ENCODE data around the gene SPATA31E1.
"Not testable (repeated sequence)": the region's sequence is repeated elsewhere in the genome, so short reads cannot be mapped to it uniquely, and the experiment has no call there.

The SPATA31E1 gene

DNA sequence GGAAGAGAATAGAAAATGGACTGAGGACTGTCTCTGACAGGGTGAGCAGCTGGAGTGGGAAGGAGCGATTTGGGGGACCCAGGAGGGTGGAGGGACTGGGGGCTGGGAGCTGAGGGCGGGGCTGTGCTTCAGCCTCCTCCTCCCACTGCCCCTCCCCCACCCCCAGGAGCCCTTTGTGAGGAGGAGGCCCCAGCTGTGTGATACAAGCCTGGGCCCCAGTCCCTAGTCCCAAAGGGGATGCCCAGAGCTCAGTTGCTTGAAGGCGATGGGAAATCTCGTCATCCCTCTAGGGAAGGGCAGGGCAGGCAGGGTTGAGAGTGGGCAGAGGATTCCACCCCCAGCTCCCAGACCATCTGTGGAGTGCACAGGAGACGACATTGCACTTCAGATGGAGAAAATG, at the start of gene SPATA31E1:
Gene SPATA31E1, plus strand, starts transcription at position 251 of the 400 bp plus-strand sequence. Its CDS starts 15 bp downstream, at position 266.
- FAIRE-seq (no peak), DNase-seq (ENCODE audit: low spot score) (no peak)

- FAIRE-seq, result no peak
These were observed 48.3 kb upstream of the SPATA31E1 start for GRCh38 chr9:87834357-87834756.

DNA sequence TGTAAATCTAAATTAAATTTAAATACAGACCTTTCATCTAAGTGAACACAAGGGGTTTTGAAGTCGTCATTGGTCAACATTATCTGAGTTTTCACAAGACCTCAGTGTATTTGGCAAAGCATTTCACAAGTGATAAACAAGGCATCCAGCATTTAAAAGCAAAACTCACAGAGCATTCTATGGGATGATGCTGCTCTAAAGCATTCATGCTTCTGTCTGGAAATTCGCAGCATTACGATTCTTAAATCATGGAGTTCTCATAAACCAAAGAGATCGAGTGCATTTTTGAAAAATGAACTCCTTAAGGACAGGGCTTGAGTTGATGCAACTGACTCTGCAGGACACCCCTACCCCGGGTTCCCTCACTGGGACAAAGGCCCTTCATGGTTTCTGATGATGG, 46.1 kb upstream of the SPATA31E1 start:
- no peak for FAIRE-seq
- no peak for DNase-seq (ENCODE audit: low spot score)

More at GRCh38 chr9:87834357-87834756, 48.3 kb upstream of the SPATA31E1 start:
- DNase-seq (ENCODE audit: low spot score), result no peak

- FAIRE-seq (no peak), DNase-seq (ENCODE audit: low spot score) (no peak)
These were observed 45.5 kb upstream of the SPATA31E1 start for GRCh38 chr9:87836951-87837705.

- DNase-seq (ENCODE audit: low spot score) (no peak), FAIRE-seq (no peak)
These were observed 42.5 kb upstream of the SPATA31E1 start for GRCh38 chr9:87840134-87840533.

DNA sequence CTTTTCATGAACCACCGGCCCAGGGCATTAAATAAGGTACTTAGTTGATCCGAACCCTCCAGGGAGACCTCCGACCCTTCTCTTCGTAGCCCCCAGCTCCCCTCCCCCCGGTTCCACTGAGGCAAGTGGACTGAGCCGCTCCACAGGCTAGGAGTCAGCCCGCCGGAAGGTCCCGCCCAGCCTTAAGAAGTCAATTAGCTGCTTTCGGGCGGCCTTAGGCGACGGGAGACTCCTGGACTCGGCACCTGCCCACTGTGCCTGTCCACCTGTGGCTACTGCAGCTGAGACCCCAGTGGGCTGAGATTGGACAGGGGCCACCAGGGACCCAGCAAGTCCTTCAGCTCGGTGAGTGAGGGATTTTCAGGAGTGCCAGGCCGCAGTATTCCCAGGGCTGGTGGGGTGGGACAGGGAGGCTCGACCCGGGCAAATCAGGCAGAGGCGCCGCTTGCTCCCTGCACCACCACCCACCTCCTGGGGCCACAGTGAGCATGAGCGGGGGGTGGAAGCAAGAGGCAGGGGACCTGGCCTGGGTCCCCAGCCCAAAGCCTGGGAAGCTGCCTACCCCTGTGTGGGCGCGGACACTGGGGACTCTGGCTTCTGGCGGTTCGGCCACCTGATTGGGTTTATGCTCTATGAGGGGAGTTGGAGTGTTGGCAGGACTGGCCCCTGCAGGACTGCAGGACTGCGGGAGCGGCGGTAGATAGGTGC, 39.6 kb upstream of the SPATA31E1 start:
- FAIRE-seq (no peak), DNase-seq (ENCODE audit: low spot score) (no peak)

- DNase-seq (ENCODE audit: low spot score), result no peak
- no peak for FAIRE-seq
These were observed 38.2 kb upstream of the SPATA31E1 start for GRCh38 chr9:87844506-87844905.

DNA sequence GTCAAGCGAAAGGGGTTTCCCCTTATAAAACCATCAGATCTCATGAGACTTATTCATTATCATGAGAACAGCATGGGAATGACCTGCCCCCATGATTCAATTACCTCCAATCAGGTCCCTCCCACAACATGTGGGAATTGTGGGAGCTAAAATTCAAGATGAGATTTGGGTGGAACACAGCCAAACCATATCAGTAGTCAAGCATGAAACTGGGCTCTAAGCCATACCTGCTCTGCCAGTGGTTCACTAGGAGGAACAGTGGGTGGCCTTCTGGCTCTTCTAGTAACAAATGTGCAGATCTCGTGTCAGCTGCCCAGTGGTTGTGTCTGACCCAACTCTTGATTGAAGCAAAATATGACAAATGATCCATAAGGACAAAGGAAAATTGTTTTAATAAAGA, 34.9 kb upstream of the SPATA31E1 start:
- DNase-seq (ENCODE audit: low spot score) (peak; percentile 34), FAIRE-seq (peak; percentile 99)

DNA sequence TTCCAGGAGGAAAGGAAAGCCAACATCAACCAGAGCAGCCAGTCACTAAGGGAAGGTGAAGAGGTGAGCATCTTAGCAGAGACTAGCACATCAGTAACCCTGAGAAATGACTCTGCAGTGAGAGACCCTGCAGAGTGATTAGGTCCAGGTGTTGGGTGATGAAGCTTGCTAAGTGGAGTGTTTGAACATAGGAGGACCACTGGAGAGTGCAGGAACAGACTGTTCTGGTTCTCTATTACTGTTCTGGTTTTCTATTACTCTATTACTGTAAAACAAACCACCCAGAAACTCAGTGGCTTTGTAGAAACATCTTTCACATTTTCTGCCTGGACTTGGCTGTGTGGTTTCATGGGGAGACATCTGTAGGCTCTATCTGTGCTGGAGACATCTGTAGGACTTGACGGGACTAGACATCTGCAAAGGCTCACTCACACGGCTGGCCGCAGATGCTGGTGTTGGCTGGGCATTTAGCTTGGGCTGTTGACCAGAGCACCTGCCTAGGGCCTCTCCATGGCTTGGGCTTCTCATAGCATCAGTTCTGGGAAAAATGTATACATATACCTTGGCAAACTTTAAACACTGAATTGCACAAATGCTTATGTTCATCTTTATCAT, 33.4 kb upstream of the SPATA31E1 start:
- DNase-seq (ENCODE audit: low spot score) (no peak), FAIRE-seq (no peak)

GRCh38 chr9:87850391-87850790, 32.3 kb upstream of the SPATA31E1 start:
- DNase-seq (ENCODE audit: low spot score), result no peak
- no peak for FAIRE-seq

DNA sequence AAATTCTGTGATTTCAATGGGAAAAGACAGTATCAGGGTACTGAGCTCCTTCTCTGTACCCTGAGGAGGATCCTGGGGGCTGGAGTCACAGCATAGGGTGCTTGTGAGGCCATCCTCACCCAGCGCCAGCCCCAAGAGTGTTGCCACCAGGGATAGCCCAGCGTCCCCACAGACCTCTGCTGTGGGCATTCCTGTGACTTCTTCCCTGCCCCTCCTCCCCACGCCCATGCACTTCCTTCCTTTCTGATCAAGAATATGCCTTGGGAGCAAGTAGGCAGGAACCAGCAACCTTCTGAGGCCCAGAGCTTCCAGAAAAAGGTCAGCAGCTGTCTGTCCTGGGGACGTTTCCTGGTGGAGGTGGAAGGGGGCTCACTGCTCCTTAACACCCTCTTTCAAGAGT, 31.5 kb upstream of the SPATA31E1 start:
- FAIRE-seq; DNase-seq (ENCODE audit: low spot score): not testable (repeated sequence)

GRCh38 chr9:87853302-87853701, 29.4 kb upstream of the SPATA31E1 start:
- DNase-seq (ENCODE audit: low spot score), result no peak
- FAIRE-seq, result no peak

DNA sequence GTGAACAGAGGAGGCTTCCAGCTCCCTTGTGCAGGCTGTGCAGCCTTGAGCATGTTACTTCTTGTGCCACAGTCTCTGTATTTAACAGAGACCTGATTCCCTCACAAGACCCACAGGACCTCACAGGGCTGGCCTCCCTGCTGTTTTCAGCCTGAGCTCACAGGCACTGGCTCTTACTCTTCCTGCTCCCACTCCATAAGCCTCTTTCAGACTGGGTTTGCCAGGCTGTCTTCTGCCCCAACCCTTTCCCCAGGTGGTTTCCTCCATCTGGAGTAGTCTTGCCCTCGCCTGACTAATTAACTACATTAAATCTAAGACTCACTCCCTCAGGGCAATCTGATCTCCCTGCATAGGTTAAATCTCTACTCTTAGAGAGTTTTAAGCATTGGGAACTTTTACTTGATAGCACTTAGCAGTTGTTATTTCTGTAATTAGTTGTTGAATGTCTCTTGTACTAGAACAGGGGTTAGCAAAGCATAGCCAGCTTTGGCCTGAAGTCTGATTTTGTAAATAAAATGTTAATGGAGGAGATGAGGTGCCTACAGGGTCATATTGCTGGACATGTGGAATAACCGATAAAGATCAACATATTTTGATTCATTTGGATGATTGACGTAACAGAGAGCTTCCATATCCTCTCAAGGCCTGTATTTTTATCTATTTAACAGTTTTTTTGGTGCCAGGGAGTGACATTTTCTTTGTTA, 28.6 kb upstream of the SPATA31E1 start:
- FAIRE-seq (no peak), DNase-seq (ENCODE audit: low spot score) (no peak)

DNA sequence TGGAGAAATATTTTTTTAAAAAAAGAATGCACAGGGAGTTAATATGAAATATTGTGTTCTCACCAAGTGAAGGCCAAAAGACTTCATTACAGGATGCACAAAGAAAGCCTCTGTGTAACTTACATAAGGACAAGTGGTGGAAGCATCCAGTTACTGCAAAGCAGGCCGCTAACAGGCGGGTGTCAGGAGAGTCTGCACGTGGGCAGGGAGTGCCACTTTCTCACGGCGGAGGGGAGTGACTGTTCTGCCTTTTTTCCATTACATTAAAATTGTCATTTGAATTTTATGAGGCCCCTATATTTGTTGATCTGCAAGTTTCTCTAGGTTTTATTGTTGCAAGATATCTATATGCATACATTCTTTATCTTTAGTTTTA, 28.1 kb upstream of the SPATA31E1 start:
- no peak for FAIRE-seq
- DNase-seq (ENCODE audit: low spot score), result no peak

- no peak for DNase-seq (ENCODE audit: low spot score)
- FAIRE-seq, result no peak
These were observed 27.6 kb upstream of the SPATA31E1 start for GRCh38 chr9:87855061-87855460.

- FAIRE-seq (no peak), DNase-seq (ENCODE audit: low spot score) (no peak)
These were observed 25.3 kb upstream of the SPATA31E1 start for GRCh38 chr9:87857141-87857947.

DNA sequence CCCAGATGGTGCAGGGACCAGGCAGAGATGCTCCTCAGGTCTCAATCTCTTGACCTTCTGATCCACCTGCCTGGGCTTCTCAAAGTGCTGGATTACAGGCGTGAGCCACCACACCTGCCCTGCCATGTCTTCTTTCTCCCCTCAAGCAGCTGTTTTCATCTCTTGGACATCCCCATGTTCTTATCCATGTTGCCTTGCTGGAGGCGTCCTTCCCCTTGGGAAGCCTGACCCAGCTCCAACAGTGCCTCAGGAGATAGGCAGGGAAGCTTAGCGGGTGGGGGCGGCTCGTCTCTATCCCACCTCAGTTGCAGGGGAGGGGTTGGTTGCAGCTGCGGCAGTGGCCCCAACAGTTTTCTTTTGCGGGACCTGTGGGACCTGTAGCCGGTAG, 24.7 kb upstream of the SPATA31E1 start:
- no peak for FAIRE-seq
- DNase-seq (ENCODE audit: low spot score), result no peak

DNA sequence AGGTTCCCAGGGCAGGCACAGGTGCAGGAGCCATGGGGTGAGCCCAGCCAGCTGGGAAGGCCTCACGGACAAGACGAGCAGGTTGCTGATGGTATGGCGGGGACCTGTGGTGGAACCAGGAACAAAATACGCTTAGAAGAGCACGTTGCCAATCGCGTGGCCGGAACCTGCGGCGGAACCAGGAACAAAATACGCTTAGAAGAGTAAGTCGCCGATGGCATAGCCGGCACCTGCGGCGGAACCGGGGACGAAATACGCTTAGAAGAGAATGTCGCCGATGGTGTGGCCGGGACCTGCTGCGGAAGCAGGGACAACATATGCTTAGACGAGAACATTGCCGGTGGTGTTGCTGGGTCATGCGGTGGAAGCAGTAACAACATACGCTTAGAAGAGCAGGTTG, 23.5 kb upstream of the SPATA31E1 start:
- no peak for FAIRE-seq
- no peak for DNase-seq (ENCODE audit: low spot score)

DNA sequence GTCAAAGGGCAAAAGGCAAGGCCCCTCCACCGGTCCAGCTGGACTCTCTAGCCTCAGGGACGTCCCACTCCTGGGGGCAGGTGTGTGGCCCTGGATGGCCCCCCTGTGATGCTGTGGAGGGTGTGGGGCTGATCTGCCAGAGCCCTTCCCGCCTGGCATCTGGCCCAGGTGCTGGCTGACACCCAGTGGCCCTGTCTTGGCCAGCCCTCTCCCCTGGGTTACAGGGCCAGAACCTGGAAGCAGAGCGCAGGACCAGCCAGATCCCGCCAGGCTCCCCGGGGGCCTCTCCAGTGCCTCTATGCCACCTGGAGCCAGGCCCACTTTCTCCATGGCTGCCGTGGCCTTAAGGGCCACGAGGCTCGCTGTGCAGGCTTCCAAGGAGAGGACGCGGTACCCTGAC, 22.9 kb upstream of the SPATA31E1 start:
- DNase-seq (ENCODE audit: low spot score) (no peak), FAIRE-seq (no peak)

DNA sequence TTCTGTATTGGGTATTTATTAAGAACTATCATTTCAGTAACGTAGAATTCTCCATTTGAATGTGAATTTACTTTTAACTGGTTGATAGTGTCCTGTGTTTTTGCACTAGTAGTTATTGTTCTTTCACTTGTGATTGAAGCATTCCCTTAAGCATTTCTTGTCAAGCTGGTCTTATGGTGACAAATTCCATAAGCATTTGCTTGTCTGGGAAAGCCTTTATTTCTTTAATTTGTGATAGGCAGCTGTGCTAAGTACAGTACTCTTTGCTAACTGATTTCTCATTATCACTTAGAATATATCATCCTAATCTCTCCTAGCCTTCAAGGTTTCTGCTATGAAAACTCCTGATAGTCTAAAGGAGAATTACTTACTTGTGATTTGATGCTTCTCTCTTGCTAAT, 21.3 kb upstream of the SPATA31E1 start:
- FAIRE-seq, result no peak
- no peak for DNase-seq (ENCODE audit: low spot score)
